DMS153 (cell line): Measurements from ENCODE around the gene ZFP57.
A peak's percentile ranks its signal among the peaks of the same experiment; 100 is the strongest.

Experiments used
- DNase-seq: peaks from one replicate; lab custom pipeline; 2025; lab: John Stamatoyannopoulos, UW

Gene ZFP57

DNA sequence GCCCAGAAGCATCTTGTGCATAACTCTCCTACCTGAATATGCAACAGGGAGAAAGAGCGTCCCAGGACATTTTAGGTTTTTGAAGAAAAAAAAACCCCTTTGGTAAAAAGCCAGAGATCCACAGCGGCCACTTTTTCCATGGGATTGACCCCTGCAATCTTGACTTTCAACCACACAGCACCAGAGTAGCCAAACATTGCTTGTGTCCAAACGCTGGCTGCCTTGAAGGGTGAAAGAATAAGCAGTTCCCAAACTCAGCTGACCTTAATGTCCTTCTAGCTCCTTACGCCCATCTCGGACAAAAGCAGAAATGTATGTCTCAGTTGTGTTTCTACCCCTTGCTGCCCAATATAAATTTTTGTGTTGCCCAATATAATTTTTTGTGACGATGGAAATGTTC, 25.3 kb downstream of the ZFP57 start:
- DNase-seq, result no peak

GRCh38 chr6:29653452-29654038, 27.4 kb downstream of the ZFP57 start:
- DNase-seq, result peak; percentile 35

GRCh38 chr6:29652198-29652584, 28.8 kb downstream of the ZFP57 start:
- no peak for DNase-seq

DNA sequence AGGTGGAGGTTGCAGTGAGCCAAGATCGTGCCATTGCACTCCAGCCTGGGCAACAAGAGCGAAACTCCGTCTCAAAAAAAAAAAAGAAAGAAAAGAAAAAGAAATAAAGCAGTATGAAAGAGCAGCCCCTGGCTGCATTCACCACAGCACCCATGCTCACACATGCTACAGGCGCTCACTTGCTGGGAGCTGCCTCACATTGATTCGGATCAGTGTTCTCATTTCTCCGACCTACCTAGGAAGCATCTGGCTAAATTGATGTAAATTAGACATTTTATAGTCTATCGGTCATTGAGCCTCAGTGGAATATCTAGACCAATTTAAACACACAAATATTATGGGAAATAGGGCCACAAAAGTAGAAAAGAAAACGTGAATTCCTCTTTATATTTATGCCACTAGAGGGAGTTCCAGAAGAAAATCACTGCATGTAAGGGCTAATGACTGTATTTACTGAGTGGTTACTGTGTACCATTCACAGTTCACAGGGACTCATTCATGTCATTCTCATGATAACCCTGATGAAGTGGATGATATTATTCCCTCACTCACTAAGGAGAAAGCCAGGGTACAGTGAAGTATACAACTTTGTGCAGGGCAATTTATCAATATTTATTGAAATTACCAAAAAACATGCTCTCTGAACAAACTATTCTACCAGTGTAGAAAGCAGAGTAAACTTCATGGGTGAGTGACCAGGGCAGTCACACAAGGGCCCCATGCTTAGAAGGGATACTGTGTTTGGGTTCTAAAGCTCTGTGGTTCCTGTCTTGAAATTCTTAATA, 29.3 kb downstream of the ZFP57 start:
- no peak for DNase-seq

- peak; percentile 98 for DNase-seq
Measured at GRCh38 chr6:29649701-29650673, 31.0 kb downstream of the ZFP57 start.

DNA sequence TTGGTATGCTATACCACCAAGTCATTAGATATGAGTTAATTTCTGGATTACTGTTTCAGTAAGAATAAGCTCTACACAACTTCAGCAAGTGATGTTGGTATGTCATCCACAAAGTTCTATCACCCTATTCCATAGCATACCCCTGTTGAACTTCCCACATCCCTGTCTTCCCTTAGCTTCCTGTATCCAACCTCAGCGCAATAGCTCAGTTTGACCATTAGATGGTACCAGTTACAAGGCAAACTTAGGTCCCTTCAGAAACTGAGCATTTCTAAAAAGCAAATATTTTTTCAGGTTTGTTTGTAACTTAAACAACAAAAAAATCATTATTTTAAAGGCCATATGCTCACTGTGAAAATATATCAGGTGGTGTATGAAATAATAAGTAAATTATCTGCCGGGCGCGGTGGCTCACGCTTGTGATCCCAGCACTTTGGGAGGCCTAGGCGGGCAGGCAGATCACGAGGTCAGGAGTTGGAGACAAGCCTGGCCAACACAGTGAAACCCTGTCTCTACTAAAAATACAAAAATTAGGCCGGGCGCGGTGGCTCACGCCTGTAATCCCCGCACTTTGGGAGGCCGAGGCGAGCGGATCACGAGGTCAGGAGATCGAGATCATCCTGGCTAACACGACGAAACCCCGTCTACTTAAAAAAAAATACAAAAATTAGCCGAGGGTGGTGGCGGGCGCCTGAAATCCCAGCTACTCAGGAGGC, 32.9 kb downstream of the ZFP57 start:
- DNase-seq, result peak; percentile 28

- no peak for DNase-seq
Measured at GRCh38 chr6:29641430-29642148, 39.4 kb downstream of the ZFP57 start.

DNA sequence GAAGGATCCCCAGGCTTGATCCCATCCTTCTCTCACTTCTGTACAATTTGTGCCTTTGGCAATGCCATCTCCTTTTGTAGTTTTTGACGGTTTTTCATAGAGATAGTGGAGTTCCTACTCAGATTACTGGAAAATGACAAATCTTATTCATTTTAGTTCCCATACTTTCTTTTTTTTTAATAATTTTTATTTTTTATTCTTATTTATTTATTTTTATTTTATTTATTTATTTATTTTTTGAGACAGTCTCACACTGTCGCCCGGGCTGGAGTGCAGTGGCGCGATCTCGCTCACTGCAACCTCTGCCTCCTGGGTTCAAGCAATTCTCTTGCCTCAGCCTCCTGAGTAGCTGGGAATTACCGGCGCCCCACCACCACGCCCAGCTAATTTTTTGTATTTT, 43.7 kb downstream of the ZFP57 start:
- no peak for DNase-seq

- no peak for DNase-seq
Measured at GRCh38 chr6:29633534-29633905, 47.4 kb downstream of the ZFP57 start.

GRCh38 chr6:29632789-29633533, 48.0 kb downstream of the ZFP57 start, which contains the start of gene GABBR1:
GABBR1 (minus strand) TSS chr6:29633183; CDS start chr6:29632385, 798 bp downstream.
- peak; percentile 75 for DNase-seq

DNA sequence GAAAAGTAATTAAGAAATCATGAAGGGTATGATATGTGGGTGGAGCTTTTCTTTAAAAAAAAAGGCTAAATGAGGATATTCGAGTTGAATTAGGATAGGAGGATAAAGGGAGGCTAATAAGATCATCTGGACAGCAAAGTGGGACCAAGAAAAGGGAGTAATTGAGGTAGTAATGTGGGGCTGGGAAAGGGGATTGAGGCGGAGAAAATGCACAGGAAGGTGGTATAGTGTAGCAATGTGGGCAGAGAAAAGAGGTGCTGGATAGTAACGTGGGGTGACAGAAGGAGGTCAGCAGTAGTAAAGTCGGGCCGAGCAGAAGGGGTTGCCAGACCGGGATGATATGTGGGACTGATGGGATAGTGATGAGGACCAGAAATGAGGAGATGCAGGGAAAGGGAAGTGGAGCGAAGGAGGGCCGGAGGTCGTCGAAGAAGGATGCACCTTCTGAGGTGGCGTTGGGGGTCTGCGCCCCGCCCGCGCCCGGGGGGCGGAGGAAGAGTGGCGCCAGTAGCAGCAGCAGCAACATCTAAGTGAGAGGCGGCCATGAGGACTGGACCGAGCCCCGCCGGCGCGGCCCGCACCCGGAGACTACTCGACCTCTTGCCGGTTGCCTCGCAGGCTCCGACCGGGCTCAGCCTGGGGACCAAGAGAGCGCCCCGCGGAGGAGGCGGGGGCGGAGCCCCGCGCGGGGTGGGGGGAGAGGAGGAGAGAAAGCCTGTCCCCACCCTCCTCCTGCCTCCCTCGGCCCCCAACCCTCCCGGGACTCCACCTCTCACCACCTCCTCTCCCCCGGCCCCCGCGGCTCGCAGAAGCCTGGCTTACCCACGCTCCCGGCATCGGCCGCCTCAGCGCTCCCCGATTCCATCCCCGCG, 48.9 kb downstream of the ZFP57 start:
- DNase-seq, result no peak

DNA sequence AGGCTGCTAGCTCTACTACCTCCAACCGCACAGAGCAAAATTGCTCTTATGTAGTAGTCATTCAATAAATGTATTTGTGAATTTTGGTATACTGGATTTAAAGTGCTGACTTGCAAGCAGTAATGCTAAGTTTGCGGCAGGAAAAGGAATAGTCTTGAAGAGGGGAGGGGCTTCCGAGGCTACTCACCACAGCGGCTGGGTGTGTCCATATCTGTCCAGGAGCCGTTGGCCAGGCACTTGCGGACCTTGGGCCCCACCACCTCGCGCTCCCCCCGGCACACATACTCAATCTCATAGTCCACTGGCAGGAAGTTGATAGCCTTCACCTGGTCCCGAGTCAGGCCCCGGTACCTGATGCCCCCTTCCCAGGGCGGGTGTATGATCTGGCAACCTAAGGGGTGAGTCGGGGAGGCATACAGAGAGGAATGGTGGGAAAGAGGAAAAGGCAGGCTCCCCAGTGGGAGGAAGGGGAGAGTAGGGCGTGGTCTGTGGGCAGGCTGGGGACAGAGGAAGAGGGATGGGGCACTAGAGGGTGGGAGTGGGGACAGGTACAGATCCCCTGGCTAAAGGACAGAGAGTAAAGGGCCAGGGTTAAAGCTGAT, 49.6 kb downstream of the ZFP57 start:
- no peak for DNase-seq

- no peak for DNase-seq
Measured at GRCh38 chr6:29630315-29630714, 50.6 kb downstream of the ZFP57 start.

DNA sequence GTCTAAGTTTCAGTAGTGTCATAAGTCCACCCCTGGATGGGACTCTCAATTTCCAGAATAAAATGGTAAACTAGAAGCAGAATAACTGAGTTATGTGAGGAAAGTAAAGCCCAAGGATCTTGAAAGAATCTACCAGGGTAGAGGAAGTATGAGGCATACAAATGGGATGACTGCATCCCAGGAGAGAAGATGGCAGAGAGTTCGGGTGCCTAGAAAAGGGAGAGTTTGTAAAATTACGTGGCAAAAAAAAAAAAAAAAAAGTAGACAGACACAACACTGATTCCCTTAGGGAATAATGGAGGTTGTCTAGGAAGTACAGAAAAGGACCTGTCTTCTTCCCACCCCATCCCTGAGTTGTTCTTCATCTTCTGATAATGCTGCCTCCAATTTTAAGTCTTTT, 51.4 kb downstream of the ZFP57 start:
- no peak for DNase-seq

DNA sequence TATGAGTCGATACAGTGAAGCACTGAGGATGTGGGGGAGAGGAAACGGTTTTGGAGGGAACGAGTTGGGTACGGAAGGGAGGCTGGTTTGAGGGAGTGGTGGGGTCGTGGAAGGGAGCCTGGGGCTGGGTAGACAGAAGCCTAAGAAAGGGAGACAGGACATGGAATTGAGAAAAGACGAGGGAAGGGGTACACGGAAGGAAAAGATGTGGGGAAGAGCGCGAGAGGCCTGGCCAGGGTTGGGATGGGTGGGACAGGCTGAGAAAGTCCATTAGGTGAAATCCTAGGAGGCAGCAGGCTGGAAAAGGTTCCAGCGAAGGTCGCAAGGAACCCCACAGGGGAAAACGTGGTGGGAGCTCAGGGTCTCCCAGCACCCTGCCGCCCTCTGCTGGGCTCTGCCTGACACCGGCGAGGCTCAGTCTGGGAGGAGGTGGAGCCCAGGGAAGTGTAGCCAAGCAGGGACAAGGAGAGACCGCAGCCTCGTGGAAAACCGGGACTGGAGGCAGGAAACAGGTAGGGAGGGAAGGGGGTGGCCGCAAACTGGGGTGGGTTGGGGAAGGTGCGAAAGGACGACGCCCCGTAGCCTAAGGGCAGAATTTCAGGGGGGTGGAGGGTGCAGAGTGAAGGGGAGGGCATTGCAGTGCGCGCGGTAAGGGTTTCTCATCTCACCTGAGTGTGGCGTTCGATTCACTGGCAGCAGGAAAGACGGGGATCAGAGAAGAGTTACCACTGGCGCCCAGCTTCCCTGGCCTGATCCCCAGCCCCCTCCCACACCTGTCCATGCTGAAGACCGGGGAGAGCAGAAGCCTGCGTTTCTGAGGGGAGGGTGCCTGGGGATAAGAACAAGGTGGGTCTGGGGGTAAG, 52.3 kb downstream of the ZFP57 start:
- peak; percentile 70 for DNase-seq

- no peak for DNase-seq
Measured at GRCh38 chr6:29627755-29628418, 53.1 kb downstream of the ZFP57 start.

DNA sequence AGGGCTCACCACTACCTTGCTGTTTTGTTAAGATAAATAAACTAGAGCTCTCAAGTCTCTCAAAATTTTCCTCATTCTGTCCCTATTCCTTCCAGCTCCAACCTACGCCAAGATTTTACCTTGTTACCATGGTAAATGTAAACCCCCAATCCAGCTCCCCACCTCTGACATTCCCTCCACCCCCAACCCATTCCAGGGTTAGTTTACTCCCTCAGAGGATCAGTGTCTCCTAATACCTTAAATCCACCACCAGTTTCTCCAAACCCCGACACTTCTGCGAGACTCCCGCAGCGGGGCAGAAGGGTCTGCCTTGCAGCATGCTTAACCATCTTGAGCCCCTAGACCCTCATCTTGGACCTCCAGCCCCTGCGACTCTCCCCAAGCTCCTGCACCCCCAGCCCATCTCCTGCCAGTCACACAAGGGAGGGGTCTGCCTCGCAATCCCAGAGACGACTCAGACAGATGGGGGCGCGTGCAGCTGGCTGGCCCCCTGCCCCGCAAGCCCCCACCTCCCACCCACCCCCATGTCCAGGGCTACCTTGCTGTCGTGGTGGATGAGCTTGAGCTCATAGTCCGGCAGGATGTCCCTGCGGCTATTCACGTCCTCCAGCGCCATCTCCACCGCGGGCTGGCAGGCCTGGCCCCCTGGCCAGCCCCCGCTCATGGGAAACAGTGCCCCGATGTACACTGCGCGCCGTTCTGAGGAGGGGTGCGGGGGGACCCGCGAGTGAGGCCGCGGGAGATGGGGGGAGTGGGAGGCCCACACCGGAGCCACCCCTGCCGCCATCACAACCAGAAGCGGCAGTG, 53.8 kb downstream of the ZFP57 start:
- DNase-seq, result no peak
